ENCODE measurements around the gene CNTF. TPM values are rescaled to one million over a fixed set of nuclear protein-coding genes. Genes with fewer than 3 reads are reported as not detected.

The CNTF gene
- total RNA-seq, 2 donors from 2014 or later, result 4.7 to 5.3 TPM

DNA sequence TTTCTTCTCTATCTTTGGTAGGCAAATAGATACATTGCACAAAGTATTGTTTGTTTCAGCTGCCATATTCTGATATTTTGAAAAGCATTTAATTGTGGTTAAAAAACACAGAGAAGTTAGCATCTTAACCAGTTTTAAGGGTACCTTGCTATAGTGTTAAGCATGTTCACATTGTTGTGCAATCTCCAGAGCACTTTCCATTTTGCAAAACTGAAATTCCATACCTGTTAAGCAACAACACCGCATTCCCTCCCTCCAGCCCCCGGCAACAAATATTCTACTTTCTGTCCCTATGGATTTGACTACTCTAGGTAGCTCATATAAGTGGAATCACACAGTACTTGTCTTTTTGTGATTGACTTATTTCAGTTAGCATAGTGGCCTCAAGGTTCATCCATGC is 33.9 kb downstream of the CNTF start:
- H3K27ac ChIP-seq, result no peak overlapping the region
- DNase-seq (ENCODE audit: low spot score) (no peak), ATAC-seq (ENCODE audit: insufficient number of reproducible peaks, low FRiP score, low read depth) (no peak)
- H3K27me3 ChIP-seq (replicated peaks; ENCODE audit: insufficient read depth), result no peaks in the 10 kb centered on the region
- H3K9me3 ChIP-seq, result no peaks in the 10 kb centered on the region
- H3K4me1 ChIP-seq (ENCODE audit: control insufficient read depth in 1 of 2, low read depth in 2 of 2), result no peaks in the 10 kb centered on the region
- H3K36me3 ChIP-seq, result no peaks in the 10 kb centered on the region
- H3K4me3 ChIP-seq, result no peak overlapping the region
- TF ChIP-seq, protein P1, sequence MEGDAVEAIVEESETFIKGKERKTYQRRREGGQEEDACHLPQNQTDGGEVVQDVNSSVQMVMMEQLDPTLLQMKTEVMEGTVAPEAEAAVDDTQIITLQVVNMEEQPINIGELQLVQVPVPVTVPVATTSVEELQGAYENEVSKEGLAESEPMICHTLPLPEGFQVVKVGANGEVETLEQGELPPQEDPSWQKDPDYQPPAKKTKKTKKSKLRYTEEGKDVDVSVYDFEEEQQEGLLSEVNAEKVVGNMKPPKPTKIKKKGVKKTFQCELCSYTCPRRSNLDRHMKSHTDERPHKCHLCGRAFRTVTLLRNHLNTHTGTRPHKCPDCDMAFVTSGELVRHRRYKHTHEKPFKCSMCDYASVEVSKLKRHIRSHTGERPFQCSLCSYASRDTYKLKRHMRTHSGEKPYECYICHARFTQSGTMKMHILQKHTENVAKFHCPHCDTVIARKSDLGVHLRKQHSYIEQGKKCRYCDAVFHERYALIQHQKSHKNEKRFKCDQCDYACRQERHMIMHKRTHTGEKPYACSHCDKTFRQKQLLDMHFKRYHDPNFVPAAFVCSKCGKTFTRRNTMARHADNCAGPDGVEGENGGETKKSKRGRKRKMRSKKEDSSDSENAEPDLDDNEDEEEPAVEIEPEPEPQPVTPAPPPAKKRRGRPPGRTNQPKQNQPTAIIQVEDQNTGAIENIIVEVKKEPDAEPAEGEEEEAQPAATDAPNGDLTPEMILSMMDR (IDR thresholded peaks at IDR 0.05), result no peak

DNA sequence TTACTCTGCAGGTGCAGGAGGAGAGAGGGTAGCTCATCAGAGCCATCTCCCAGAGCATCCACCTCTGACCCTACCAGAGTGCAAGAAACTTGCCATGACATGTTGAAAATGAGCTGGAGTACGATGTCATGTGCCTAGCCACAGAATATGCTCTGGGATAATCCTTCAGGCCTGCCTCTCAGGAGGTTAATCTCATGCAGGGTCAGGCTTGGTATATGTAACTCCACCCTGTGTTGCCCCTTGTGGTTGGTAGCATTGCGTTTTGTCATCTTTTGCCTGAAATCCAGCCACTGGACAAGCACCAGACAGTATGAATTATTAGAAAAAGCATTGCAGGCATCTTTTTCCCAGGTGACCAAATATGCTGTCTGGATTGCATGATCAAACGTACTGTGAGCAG is 36.2 kb downstream of the CNTF start:
- TF ChIP-seq, protein P1 (IDR thresholded peaks at IDR 0.05), result no peak

DNA sequence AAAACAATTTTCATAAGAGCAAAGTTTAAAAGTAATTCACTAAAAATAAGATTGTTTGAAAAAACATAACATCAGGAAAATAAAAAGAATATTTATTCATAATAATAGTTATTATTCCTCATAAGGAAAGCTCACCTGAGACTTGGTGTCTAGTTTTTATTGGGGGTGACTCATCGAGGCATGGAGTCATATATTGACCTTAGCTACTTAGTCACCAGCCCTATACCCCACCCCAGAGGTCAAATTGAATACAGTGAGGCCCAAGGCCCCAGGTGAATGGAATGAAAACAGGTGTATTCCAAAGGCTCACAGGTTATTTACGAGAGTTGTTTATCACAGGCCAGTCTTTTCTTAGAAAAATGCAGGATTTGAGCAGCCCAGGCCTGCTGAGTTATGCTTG is 36.9 kb downstream of the CNTF start:
- Histone ChIP-seq H3K4me1 (ENCODE audit: control insufficient read depth in 1 of 2, low read depth in 2 of 2) (no peaks in the 10 kb centered on the region), H3K27me3 (replicated peaks; ENCODE audit: insufficient read depth) (no peaks in the 10 kb centered on the region), H3K36me3 (no peaks in the 10 kb centered on the region), H3K4me3 (no peak overlapping the region), H3K27ac (no peak overlapping the region), H3K9me3 (no peaks in the 10 kb centered on the region)
- TF ChIP-seq, protein P1 (IDR thresholded peaks at IDR 0.05), result no peak
- ATAC-seq (ENCODE audit: insufficient number of reproducible peaks, low FRiP score, low read depth) (no peak), DNase-seq (ENCODE audit: low spot score) (no peak)

More for the DNA sequence above, 36.2 kb downstream of the CNTF start:
- H3K4me3 ChIP-seq, result no peak overlapping the region
- ATAC-seq (ENCODE audit: insufficient number of reproducible peaks, low FRiP score, low read depth) (no peak), DNase-seq (ENCODE audit: low spot score) (no peak)
- no peaks in the 10 kb centered on the region for H3K36me3 ChIP-seq
- H3K27me3 ChIP-seq (replicated peaks; ENCODE audit: insufficient read depth), result no peaks in the 10 kb centered on the region
- no peaks in the 10 kb centered on the region for H3K4me1 ChIP-seq (ENCODE audit: control insufficient read depth in 1 of 2, low read depth in 2 of 2)
- no peak overlapping the region for H3K27ac ChIP-seq
- no peaks in the 10 kb centered on the region for H3K9me3 ChIP-seq

DNA sequence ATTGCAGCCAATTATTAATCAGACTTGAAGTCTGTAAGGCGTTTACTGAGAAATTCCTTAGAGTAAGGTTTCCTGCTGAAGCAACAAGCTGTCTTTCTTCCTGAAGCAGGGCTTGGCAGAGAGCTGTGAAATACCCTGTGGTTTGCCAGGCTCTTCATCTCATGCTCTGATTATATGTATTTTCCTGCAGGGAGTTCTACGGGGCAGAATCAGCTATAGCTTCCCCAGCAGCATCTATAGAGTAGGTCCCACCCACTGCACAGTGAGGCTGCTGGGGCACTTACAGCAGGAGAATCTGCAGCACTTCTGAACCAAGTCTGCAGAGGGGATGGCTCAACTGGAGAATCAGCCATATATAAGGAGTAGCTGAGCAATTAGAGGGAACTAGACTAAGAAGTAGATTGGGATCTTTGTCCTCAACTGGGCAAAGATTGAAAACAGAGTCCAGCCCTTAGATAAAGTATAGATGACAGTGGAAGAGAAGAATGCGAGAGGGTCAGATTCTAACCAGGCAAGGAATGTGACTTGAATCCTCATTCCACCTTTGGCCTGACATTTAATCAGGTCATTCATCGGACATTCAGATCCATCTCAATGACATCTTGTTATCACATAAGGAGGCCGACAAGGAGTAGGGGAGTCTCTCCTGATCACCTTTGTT is 37.6 kb downstream of the CNTF start:
- H3K9me3 ChIP-seq, result no peaks in the 10 kb centered on the region
- no peaks in the 10 kb centered on the region for H3K36me3 ChIP-seq
- ATAC-seq (ENCODE audit: insufficient number of reproducible peaks, low FRiP score, low read depth), result no peak
- no peak for DNase-seq (ENCODE audit: low spot score)
- TF ChIP-seq, protein P1 (IDR thresholded peaks at IDR 0.05), result no peak
- no peak overlapping the region for H3K4me3 ChIP-seq
- no peaks in the 10 kb centered on the region for H3K4me1 ChIP-seq (ENCODE audit: control insufficient read depth in 1 of 2, low read depth in 2 of 2)
- H3K27ac ChIP-seq, result no peak overlapping the region
- H3K27me3 ChIP-seq (replicated peaks; ENCODE audit: insufficient read depth), result no peaks in the 10 kb centered on the region

DNA sequence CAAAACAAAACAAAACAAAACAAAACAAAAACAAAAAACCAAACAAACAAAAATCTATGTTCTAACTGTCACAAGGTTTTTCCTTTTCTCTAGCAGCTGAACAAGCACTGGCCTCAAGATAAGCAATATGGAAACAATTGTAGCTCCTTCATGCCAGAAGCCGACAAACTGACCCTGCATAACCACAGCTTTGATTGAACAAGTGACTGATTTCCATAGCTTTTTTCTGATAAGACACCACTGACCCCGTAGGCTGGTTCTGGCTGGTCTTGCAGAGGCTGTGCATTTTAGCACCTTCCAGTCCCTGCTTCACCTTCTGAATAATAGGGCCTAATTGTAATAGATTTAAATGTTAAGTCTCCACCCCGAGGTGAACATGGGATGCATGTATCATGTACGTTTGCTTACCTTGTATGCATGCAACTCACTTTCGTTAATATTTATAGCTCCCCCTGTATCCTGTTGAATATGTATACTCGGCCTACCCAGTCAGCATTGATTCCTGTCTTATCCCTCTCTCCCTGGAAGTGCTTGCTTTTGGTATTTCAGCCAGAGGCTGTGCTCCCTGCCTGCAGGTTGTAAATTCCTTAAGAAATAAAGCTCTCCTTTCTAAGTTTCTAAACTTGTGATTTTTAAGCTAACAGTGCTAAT is 49.6 kb downstream of the CNTF start:
- no peaks in the 10 kb centered on the region for H3K27me3 ChIP-seq (replicated peaks; ENCODE audit: insufficient read depth)
- TF ChIP-seq, protein P1 (IDR thresholded peaks at IDR 0.05), result no peak
- no peaks in the 10 kb centered on the region for H3K36me3 ChIP-seq
- ATAC-seq (ENCODE audit: insufficient number of reproducible peaks, low FRiP score, low read depth), result no peak
- H3K27ac ChIP-seq, result no peak overlapping the region
- no peak for DNase-seq (ENCODE audit: low spot score)
- H3K4me1 ChIP-seq (ENCODE audit: control insufficient read depth in 1 of 2, low read depth in 2 of 2), result no peaks in the 10 kb centered on the region
- H3K9me3 ChIP-seq, result no peaks in the 10 kb centered on the region
- H3K4me3 ChIP-seq, result no peak overlapping the region

All from thoracic aorta (tissue), 2 donors.